HepG2 (cell line): ENCODE results near the gene HNRNPF. TPM values are rescaled to one million over a fixed set of nuclear protein-coding genes. Genes with fewer than 3 reads are reported as not detected.

Experiments
- AHDC1 ChIP-seq: sonication (generic); formaldehyde crosslinking; IDR thresholded peaks from 2 replicates; pipeline ENCODE4 v1.5.1; 2020; ENCODE audit warnings: mild to moderate bottlenecking, missing genetic modification reagents, borderline replicate concordance
- ETV5 ChIP-seq: IDR thresholded peaks from 2 replicates; pipeline ENCODE4 v1.6.1; 2018; ENCODE audit warnings: missing biosample characterization, missing genetic modification reagents, inconsistent platforms, borderline replicate concordance
- FIP1L1 ChIP-seq: fragments of 200-400 bp; formaldehyde crosslinking; IDR thresholded peaks from 2 replicates; pipeline ENCODE4 v1.6.1; 2018; ENCODE audit warnings: low read depth, mild to moderate bottlenecking, low read length, moderate library complexity, borderline replicate concordance; ENCODE audit not compliant: insufficient read depth
- GATAD1 ChIP-seq: IDR thresholded peaks from 2 replicates; pipeline ENCODE4 v1.6.1; 2016; ENCODE audit warnings: missing genetic modification reagents, missing compliant biosample characterization
- HMG20A ChIP-seq: IDR thresholded peaks from 2 replicates; pipeline ENCODE4 v1.6.1; 2016; ENCODE audit warnings: borderline replicate concordance
- HNRNPLL ChIP-seq: fragments of 200-400 bp; formaldehyde crosslinking; IDR thresholded peaks from 2 replicates; pipeline ENCODE4 v1.6.1; 2017; ENCODE audit warnings: mild to moderate bottlenecking, low read depth, low read length; ENCODE audit not compliant: poor library complexity, severe bottlenecking
- IRX3 ChIP-seq: sonication (generic); formaldehyde crosslinking; IDR thresholded peaks from 2 replicates; pipeline ENCODE4 v1.8.1; 2023; ENCODE audit warnings: mild to moderate bottlenecking, low read depth, missing genetic modification reagents, borderline replicate concordance
- MZF1 ChIP-seq: sonication (generic); formaldehyde crosslinking; IDR thresholded peaks from 2 replicates; pipeline ENCODE4 v1.8.1; 2023; ENCODE audit warnings: mild to moderate bottlenecking, missing genetic modification reagents, borderline replicate concordance
- PATZ1 ChIP-seq: sonication (generic); formaldehyde crosslinking; IDR thresholded peaks from 2 replicates; pipeline ENCODE4 v1.4.0; 2020; ENCODE audit warnings: missing genetic modification reagents
- REPIN1 ChIP-seq: sonication (generic); formaldehyde crosslinking; IDR thresholded peaks from 2 replicates; pipeline ENCODE4 v1.8.0; 2022; ENCODE audit warnings: missing genetic modification reagents, low read depth, mild to moderate bottlenecking, borderline replicate concordance
- ZFP82 ChIP-seq: sonication (generic); formaldehyde crosslinking; IDR thresholded peaks from 2 replicates; pipeline ENCODE4 v1.5.1; 2020; ENCODE audit warnings: mild to moderate bottlenecking, missing genetic modification reagents, borderline replicate concordance
- ZNF354B ChIP-seq: sonication (generic); formaldehyde crosslinking; IDR thresholded peaks from 2 replicates; pipeline ENCODE4 v1.8.0; 2022; ENCODE audit warnings: mild to moderate bottlenecking, missing genetic modification reagents
- ZNF567 ChIP-seq: sonication (generic); formaldehyde crosslinking; IDR thresholded peaks from 2 replicates; pipeline ENCODE4 v1.8.1; 2023; ENCODE audit warnings: mild to moderate bottlenecking, missing genetic modification reagents, borderline replicate concordance
- ZNF570 ChIP-seq: sonication (generic); formaldehyde crosslinking; IDR thresholded peaks from 2 replicates; pipeline ENCODE4 v1.4.0; 2020; ENCODE audit warnings: mild to moderate bottlenecking, missing genetic modification reagents, borderline replicate concordance
- polyA plus RNA-seq, 8 experiments: library from polyadenylated mRNA; depleted of rRNA in 3 of 8; stranded (reverse) in 7 of 8; unstranded in 1 of 8; fragments of >200 nt; fragmentation: Illumina TruSeq in 4 of 8; extraction: Trizol in 4 of 8; gene quantifications; 2 replicates each; pipeline versions ENCODE4 v1.2.1 to v1.2.3, GENCODE V29; 2011 to 2016; ENCODE audit warnings: low read depth in 4 of 8, missing spikeins in 1 of 8, mixed read lengths in 1 of 8; ENCODE audit not compliant: insufficient read depth in 1 of 8
- total RNA-seq, 5 experiments: library from RNA; depleted of rRNA; stranded (reverse); fragments of >200 nt; fragmentation: Illumina TruSeq; extraction: Trizol; gene quantifications; 2 replicates each; pipeline ENCODE4 v1.2.3, GENCODE V29; 2016; ENCODE audit warnings: low read depth in 1 of 5
- TF ChIP-seq, protein P1 (sequence below): IDR thresholded peaks from 2 replicates; pipeline ENCODE4 v1.6.1; 2018; ENCODE audit warnings: missing genetic modification reagents, mild to moderate bottlenecking, missing compliant biosample characterization
- TF ChIP-seq, protein P2 (sequence below): sonication (generic); formaldehyde crosslinking; IDR thresholded peaks from 2 replicates; pipeline ENCODE4 v1.8.0; 2022; ENCODE audit warnings: missing genetic modification reagents, mild to moderate bottlenecking, inconsistent platforms, borderline replicate concordance
- TF ChIP-seq, protein P3 (sequence below): IDR thresholded peaks from 2 replicates; pipeline ENCODE4 v1.6.1; 2016; ENCODE audit warnings: missing genetic modification reagents, missing compliant biosample characterization

HNRNPF gene
- total and polyA plus RNA-seq, 2 of the 13 experiments (the other 11 are each of a cell fraction or from before 2014, with no cell fraction given), result 166 to 308 TPM

- TF ChIP-seq, protein P1, sequence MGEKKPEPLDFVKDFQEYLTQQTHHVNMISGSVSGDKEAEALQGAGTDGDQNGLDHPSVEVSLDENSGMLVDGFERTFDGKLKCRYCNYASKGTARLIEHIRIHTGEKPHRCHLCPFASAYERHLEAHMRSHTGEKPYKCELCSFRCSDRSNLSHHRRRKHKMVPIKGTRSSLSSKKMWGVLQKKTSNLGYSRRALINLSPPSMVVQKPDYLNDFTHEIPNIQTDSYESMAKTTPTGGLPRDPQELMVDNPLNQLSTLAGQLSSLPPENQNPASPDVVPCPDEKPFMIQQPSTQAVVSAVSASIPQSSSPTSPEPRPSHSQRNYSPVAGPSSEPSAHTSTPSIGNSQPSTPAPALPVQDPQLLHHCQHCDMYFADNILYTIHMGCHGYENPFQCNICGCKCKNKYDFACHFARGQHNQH (CRISPR knock-in tag), result peak; percentile 73
- TF ChIP-seq ZNF567 (CRISPR knock-in tag), result no peak
- TF ChIP-seq MZF1, result no peak
- peak; percentile 63 for TF ChIP-seq GATAD1 (CRISPR knock-in tag)
- peak; percentile 35; the same call in 1 of the 2 replicates for TF ChIP-seq IRX3 (CRISPR knock-in tag)
- no peak for TF ChIP-seq FIP1L1
- TF ChIP-seq ZNF354B (CRISPR knock-in tag), result no peak
- peak; percentile 71; the same call in 1 of the 2 replicates for TF ChIP-seq AHDC1
- no peak for TF ChIP-seq ZNF570 (CRISPR knock-in tag)
- TF ChIP-seq, protein P2, sequence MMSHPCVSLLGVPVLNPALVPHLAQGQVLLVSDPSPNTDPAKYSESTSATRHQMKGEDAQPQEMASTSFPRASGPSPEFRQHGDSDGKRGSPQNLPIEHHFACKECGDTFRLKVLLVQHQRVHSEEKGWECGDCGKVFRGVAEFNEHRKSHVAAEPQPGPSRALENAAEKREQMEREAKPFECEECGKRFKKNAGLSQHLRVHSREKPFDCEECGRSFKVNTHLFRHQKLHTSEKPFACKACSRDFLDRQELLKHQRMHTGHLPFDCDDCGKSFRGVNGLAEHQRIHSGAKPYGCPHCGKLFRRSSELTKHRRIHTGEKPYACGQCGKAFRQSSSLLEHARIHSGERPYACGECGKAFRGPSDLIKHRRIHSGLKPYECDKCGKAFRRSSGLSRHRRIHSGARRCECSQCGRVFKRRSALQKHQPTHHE (CRISPR knock-in tag), result peak; percentile 93
- TF ChIP-seq HNRNPLL, result peak; percentile 94
- TF ChIP-seq, protein P3, sequence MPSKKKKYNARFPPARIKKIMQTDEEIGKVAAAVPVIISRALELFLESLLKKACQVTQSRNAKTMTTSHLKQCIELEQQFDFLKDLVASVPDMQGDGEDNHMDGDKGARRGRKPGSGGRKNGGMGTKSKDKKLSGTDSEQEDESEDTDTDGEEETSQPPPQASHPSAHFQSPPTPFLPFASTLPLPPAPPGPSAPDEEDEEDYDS (CRISPR knock-in tag), result peak; percentile 81; the same call in 1 of the 2 replicates
- peak; percentile 90 for TF ChIP-seq ETV5 (CRISPR knock-in tag)
- TF ChIP-seq PATZ1 (CRISPR knock-in tag), result peak; percentile 71
- no peak for TF ChIP-seq HMG20A (CRISPR knock-in tag)
- TF ChIP-seq REPIN1 (CRISPR knock-in tag), result peak; percentile 69; the same call in 1 of the 2 replicates
- TF ChIP-seq ZFP82 (CRISPR knock-in tag), result peak; percentile 93
Observed at GRCh38 chr10:43436291-43437140, 27.5 kb upstream of the HNRNPF start, which contains the start of gene ZNF487 (continued).
